Peyer's patch (tissue), 4 donors: ENCODE results near the gene CAP1.

ENCODE experiments used
- CTCF ChIP-seq, 6 experiments: fragments of 450-650 bp in 4 of 6; fragments of 200-600 bp in 2 of 6; sonication (generic) in 1 of 6; IDR thresholded peaks; one replicate each; pipeline ENCODE4 v1.5.1; 2017 to 2019; ENCODE audit warnings: antibody characterized with exemption in 6 of 6, mild to moderate bottlenecking in 3 of 6, moderate library complexity in 1 of 6
- POLR2A ChIP-seq, 2 donors: fragments of 450-650 bp; IDR thresholded peaks; one replicate each; pipeline ENCODE4 v1.5.1; 2017; ENCODE audit warnings: antibody characterized with exemption in 2 of 2, mild to moderate bottlenecking in 2 of 2, moderate library complexity in 2 of 2

- TF ChIP-seq CTCF (IDR thresholded peaks at IDR 0.05), result no peak
- no peak for TF ChIP-seq POLR2A (IDR thresholded peaks at IDR 0.05)
Measured at GRCh38 chr1:40059960-40060750, 19.6 kb downstream of the CAP1 start.
